Measurements from ENCODE around the gene NAV3.

- TF ChIP-seq TAF1 (IDR thresholded peaks at IDR 0.05; ENCODE audit: low read depth, low read length) (no peak), POLR2A (IDR thresholded peaks at IDR 0.05; ENCODE audit: low read depth, low read length) (no peak), POU2F2 (IDR thresholded peaks at IDR 0.05; ENCODE audit: low read depth, low read length) (no peak), POLR2AphosphoS5 (IDR thresholded peaks at IDR 0.05; ENCODE audit: low read depth, low read length) (no peak), SPI1 (IDR thresholded peaks at IDR 0.05; ENCODE audit: low read depth, low read length) (no peak)
Measured at GRCh38 chr12:77800501-77800900, 30.2 kb upstream of the NAV3 start.
